GM19324 (cell line): ENCODE results near the gene CACNG3.

Source experiments
- ATAC-seq: cut with Tn5 transposase; IDR thresholded peaks from one replicate; pipeline ENCODE4 v1.9.1; 2021; ENCODE audit warnings: mild to moderate bottlenecking, moderate library complexity; ENCODE audit not compliant: unreplicated experiment, low FRiP score

CACNG3 gene

GRCh38 chr16:24381470-24382118 lies 125.5 kb downstream of the CACNG3 start:
- ATAC-seq: no peak

- ATAC-seq: no peak
Measured at GRCh38 chr16:24382762-24383407, 126.8 kb downstream of the CACNG3 start.

- no peak for ATAC-seq
Measured at GRCh38 chr16:24394341-24394740, 138.2 kb downstream of the CACNG3 start.

- no peak for ATAC-seq
Measured at GRCh38 chr16:24396350-24397271, 140.5 kb downstream of the CACNG3 start.

- ATAC-seq: no peak
Measured at GRCh38 chr16:24409045-24409444, 152.9 kb downstream of the CACNG3 start.
